LNCAP (cell line): Measurements from ENCODE around the gene LEFTY2.

Source experiments
- CTCF ChIP-seq: fragments of 450-650 bp; IDR thresholded peaks from 2 replicates; pipeline ENCODE4 v1.5.1; 2017; ENCODE audit warnings: mild to moderate bottlenecking

The LEFTY2 gene

DNA sequence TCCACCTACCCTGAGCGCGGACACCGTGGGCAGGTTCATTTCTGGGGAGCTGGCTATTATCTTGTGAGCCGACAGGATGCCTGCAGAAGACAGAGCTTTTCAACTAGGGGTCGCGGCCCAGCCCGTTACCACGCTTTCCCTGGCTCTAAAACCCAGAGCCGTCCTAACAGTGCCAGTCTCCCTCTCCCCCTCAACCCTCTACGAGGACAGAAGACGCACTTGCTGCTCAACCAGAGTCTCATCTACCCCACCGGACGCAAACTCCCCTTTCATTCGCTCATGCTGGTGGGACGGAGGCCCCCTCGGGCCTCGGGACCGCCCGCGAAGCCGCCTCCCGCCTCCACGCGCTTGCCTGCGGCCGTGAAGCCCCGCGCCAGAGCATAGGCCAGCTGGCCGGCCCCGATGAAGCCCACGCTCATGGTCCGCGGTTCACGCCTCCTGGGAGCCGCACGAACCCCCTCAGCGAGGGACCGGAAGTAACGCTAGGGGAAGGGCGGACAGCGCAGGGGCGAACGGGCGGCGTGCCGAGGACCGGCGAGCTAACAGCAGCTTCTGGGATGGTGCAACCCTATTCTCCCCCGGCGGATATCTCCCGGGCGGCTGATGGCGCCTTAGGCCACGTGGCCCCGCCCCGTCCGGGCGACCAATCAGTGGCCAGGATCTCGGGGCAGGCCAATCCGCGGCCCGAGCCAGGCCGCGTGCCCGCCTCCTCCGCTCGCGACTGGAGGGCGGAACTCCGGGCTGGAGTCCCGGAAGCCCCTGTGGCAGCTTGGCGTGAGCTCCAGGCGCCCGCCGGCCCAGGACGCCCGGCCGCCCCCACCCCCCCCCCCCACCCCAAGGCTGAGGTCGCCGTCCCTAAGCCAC lies 17.1 kb downstream of the LEFTY2 start, which contains the start of gene PYCR2:
Gene PYCR2 (minus strand): TSS at position 559 of the 864 bp plus-strand sequence. CDS start 140 bp downstream, at position 419.
- no peak for TF ChIP-seq CTCF

GRCh38 chr1:225923381-225923691 lies 17.7 kb downstream of the LEFTY2 start:
- no peak for TF ChIP-seq CTCF

GRCh38 chr1:225921734-225922709 lies 19.0 kb downstream of the LEFTY2 start:
- no peak for TF ChIP-seq CTCF

DNA sequence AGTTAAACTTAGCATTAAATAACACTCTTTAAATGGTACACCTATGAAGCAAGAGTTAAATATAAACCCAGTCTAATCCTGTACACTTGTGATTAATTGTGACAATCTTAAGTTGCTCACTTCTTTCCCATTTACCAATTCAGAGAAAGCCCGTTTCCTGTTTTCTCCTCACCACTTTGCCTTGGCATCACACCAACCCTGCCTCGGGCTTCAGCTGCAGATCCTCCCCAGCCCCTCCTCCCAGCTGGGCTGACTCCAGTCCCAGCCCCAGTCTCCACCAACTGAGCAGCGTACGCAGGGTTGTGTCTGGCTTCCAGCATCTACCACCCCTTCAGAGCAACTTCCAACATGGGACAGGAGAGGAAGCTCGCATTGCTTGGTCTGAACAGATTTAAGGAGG lies 21.1 kb downstream of the LEFTY2 start:
- no peak for TF ChIP-seq CTCF

GRCh38 chr1:225918280-225918679 lies 22.7 kb downstream of the LEFTY2 start:
- no peak for TF ChIP-seq CTCF

- no peak for TF ChIP-seq CTCF
Measured at GRCh38 chr1:225917536-225917935, 23.5 kb downstream of the LEFTY2 start.

DNA sequence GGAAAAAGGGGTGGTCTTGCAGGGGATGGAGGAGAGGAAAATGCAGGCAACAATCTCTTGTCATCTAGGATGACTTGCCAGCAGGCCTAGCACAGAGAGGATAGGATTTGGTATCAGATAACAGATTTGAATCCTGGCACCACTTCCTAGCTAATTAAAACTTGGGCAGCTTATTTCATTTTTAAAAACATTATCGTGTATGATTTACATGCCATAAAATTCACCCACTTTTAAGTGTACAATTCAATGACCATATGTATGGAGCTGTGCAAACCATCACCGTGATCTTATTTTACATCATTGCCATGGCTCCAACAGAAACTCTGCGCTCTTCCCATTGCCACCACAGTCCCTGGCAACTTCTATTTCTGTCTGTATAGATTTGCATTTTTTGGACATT lies 23.9 kb downstream of the LEFTY2 start:
- no peak for TF ChIP-seq CTCF
